Femur (tissue), 1 donor: Measurements from ENCODE around the gene OTUD7B.

Experiments used
- DNase-seq: peaks from one replicate; pipeline ENCODE4 v3.0.0-alpha.2; 2017

Gene OTUD7B

DNA sequence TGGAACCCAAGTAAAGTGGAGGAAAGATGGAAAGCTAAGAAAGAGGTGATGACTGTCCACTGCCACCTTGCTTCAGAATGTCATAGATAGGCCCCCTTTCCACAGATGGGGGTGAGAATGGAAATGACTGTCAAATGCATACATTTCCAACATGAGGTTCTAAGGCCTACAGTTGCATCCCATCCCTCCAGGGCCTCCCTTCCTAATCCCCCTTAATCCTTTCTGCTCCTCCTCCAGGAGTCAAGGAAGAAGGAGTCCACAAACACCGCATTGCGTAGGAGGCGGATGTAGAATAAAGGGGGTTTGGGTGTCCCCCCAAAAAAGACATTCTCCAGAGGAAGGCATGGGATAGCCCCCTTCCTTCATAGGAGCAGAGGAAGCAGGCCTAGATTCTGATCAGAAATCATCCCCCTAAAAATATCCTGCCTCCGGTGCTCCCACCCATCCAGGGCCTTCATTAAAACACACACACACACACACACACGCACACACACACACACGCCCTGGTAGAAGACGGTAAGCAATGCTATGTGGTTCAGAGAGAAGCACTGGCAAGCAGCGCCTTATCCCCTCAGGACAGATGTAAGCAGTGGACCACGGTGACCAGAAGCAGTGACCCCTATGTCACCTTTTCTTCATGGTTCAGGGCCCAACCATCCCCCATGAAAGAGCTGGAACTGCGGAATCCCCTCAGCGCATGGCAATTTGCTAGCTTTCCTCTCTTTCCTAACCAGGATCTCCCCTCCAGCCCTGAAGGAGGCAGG lies 94.9 kb downstream of the OTUD7B start:
- DNase-seq, result no peak

GRCh38 chr1:149914545-149914944 lies 96.0 kb downstream of the OTUD7B start:
- DNase-seq, result no peak

DNA sequence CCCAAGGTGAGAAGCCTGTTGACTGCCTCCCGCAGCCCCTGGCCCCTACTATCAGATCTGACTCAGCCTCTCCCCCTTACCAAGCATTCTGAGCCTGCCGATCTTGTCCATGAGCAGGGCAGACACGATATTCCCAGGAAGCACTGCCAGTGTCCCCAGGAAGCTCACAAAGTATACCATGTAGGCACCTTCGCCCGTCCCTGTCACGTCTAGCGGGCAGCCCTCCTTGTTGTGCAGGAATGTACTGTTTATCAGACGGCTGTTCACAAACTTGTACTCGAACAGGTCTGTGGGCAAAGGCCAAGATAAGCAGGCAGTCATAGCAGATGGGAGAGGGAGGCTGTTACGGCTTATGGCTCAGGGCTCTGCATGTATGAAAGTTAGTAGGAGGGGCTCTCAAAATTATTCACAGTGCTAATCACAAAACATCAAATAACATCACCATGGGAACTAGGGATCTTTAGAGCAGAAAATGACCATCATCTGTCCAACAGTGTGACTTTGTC lies 103.9 kb downstream of the OTUD7B start:
- DNase-seq, result no peak

DNA sequence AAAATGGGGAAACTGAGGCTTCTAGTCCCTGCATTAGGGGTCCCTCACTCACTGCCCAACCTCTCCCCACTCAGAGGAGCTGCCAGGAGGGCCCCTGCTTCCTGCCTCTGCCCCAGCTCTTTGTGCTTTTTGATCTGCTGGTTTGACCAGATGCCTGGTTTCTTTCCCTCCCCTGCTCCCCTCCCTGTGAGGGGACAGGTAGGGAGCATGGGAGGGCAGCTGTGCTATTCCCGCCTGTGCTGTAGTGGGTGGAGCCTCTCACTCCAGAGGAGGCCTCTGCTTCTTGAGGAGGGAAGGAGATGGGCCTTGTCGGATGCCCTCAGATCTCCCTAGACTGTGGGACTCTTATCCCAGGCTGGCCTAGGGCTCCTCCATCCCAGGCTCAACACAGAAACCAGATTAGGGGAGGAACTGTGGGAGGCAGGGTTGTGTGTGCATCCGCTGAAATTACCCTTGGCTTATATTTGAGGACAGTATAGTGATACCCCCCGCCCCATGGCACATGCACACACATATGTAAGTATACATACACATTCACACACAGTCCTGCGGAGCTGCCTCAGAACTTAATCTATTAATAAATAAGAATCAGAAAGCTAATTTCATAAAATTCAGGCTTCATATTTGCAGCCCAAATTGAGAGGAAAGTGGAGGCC lies 106.6 kb downstream of the OTUD7B start:
- DNase-seq, result no peak

- peak; percentile 96 for DNase-seq
Measured at GRCh38 chr1:149899460-149900284, 110.9 kb downstream of the OTUD7B start, which contains the start of gene BOLA1. BOLA1 (plus strand) TSS chr1:149899568; CDS start chr1:149900060, 492 bp downstream.

GRCh38 chr1:149896575-149896974 lies 114.0 kb downstream of the OTUD7B start:
- DNase-seq, result no peak

GRCh38 chr1:149888999-149889289 lies 121.6 kb downstream of the OTUD7B start:
- DNase-seq, result peak; percentile 63

DNA sequence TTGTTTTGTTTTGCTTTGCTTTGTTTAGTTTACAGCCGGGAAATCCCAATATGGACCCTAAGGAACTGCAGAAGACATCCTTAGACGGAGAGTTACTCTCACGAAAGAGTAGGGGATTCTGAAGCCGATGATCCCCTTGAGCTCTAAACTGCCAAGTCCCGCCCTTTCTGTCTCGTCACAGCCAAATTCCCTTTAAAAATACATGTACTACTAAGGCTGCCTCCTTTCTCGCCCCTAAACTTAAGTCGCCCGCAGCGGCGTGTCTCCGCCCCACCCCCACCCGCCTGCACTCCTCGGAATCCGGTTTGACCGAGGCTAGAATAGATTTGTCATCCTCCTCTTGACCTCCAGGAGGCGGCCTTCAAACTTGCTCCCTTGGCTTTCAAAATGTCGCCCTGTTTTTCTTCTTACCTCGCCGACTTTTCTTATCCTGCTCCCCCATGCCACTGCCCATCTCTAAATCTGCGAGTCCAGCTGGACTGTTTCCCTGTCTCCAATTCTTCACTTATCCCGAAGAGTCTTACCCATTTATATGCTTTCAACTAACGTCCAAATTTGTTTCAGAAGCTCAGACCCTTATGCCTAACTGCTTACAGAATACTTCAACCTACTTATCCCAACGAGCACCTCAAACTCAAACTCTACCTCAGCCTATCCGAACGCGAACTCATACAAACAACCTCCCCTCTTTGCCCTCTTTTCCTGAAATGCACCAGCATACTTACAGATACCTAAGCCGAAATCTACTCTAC lies 122.1 kb downstream of the OTUD7B start:
- DNase-seq, result peak; percentile 93
